DMS 273 treated with DMSO at 0.1 percent for 48 hours (cell line): Measurements from ENCODE around the gene TK2.
"Not testable (repeated sequence)": the region's sequence is repeated elsewhere in the genome, so short reads cannot be mapped to it uniquely, and the experiment has no call there.

Source experiments
- DNase-seq: peaks from one replicate; lab custom pipeline; 2025; lab: John Stamatoyannopoulos, UW

The TK2 gene

DNA sequence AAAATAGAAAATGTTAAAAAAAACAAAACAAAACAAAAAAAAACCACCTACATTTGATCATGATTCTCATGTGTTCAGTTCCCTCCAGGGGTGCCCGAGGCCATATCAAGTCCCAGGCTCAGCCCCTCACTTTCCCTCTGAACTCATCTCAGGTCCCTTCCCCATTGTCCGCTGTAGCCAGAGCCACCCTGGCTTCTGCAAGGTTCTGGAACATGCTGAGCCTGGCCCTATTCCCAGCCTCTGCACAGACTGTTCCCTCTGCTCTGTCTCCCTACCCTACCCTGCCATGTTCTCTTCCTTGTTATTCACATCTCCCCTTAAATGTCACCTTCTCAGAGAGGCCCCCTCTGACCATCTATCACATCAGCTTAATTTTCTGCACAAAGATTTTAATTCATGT is 46.9 kb downstream of the TK2 start:
- DNase-seq: no peak

DNA sequence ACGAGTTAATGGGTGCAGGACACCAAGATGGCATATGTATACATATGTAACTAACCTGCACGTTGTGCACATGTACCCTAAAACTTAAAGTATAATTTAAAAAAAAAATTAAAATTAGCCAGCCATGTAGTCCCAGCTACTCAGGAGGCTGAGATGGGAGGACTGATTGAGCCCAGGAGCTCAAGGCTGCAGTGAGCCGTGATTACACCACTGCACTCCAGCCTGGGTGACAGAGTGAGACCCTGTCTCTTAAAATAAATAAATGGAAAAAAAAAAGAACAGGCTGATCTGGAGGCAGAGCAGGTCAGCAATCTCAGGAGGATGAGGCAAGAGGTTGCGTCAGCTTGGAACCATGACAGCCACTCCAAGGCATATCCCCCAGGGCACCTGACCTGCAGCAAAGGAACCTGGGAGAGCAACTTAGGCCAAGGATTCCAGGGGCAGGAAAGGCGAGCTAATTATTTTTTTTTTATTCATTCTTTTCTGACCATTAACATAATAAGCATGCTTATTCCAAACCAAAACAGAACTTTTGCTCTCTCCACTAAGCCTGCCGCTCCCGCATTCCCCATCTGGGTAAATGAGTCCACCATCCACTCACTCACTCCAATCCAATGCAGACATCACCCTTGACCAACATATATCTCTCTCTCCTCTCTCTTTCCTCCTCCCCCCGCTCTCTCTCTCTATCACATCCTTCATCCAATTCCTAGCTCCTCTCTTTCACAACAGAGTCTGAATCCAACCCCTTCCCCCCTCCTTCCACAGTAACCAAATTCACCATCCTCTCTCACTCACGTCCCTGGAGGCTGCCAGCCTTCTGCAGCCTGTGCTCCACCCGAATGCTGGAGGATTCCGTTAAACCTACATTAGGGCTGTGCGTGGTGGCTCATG is 47.7 kb downstream of the TK2 start:
- no peak for DNase-seq

DNA sequence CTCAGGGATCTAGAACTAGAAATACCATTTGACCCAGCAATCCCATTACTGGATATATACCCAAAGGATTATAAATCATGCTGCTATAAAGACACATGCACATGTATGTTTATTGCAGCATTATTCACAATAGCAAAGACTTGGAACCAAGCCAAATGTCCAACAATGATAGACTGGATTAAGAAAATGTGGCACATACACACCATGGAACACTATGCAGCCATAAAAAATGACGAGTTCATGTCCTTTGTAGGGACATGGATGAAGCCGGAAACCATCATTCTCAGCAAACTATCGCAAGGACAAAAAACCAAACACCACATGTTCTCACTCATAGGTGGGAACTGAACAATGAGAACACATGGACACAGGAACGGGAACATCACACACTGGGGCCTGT is 48.4 kb downstream of the TK2 start:
- DNase-seq: not testable (repeated sequence)

- DNase-seq: not testable (repeated sequence)
These were observed 52.0 kb downstream of the TK2 start for GRCh38 chr16:66497921-66498320.

GRCh38 chr16:66496226-66496625 is 53.7 kb downstream of the TK2 start:
- not testable (repeated sequence) for DNase-seq

DNA sequence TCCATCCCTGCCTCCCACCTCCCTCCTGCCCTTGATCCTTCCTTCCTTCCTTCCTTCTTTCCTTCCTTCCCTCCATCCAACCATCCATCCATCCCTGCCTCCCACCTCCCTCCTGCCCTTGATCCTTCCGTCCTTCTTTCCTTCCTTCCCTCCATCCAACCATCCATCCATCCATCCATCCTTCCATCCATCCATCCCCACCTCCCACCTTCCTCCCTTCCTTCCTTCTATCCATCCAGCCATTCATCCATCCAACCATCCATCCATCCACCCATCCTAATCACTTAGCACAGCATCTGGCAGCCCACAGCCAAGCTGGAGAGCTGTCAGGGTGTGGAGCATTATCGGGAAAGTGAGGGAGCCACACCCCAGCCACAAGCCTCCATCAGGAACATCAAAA is 54.5 kb downstream of the TK2 start:
- DNase-seq: no peak

DNA sequence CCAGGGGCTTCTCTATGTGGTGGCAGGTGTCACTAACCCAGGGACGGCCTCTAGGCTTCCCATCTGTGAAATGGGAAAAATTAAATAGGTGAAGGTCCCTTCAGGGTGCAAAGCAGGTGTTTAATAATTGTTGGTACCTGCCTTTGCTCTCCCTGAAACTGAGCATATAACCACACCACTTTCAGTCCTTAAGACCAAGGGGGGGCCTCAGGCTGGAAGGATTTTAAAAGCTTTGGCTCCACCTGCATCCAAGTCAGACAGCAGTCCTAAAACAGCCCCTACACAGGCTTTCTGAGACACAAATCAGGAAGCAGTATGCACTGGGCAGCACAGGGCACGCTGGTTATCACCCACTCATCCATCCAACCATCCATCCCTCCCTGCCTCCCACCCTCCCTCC is 55.0 kb downstream of the TK2 start:
- DNase-seq: no peak

- no peak for DNase-seq
These were observed 56.2 kb downstream of the TK2 start for GRCh38 chr16:66493490-66494401.

- DNase-seq: no peak
These were observed 58.2 kb downstream of the TK2 start for GRCh38 chr16:66491716-66492064.

- no peak for DNase-seq
These were observed 58.9 kb downstream of the TK2 start for GRCh38 chr16:66490774-66491715.

- no peak for DNase-seq
These were observed 60.1 kb downstream of the TK2 start for GRCh38 chr16:66489818-66490217.

- DNase-seq: no peak
These were observed 60.5 kb downstream of the TK2 start for GRCh38 chr16:66489385-66489784.

DNA sequence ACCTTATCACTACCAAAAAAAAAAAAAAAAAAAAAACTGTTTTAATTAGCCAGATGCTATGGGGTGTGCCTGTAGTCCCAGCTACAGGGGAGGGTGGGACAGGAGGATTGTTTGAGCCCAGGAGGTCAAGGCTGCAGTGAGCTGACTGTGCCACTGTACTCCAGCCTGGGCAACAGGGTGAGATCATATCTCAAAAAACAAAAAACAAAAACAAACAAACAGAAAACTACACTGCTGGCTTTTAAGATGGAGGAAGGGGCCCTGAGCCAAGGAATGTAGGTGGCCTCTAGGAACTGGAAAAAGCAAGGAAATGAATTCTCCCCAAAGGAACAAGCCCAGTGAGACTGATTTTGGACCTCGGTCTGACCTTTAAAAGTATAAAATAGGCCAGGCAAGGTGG is 61.4 kb downstream of the TK2 start:
- DNase-seq: no peak

GRCh38 chr16:66487580-66488275 is 62.2 kb downstream of the TK2 start:
- no peak for DNase-seq

DNA sequence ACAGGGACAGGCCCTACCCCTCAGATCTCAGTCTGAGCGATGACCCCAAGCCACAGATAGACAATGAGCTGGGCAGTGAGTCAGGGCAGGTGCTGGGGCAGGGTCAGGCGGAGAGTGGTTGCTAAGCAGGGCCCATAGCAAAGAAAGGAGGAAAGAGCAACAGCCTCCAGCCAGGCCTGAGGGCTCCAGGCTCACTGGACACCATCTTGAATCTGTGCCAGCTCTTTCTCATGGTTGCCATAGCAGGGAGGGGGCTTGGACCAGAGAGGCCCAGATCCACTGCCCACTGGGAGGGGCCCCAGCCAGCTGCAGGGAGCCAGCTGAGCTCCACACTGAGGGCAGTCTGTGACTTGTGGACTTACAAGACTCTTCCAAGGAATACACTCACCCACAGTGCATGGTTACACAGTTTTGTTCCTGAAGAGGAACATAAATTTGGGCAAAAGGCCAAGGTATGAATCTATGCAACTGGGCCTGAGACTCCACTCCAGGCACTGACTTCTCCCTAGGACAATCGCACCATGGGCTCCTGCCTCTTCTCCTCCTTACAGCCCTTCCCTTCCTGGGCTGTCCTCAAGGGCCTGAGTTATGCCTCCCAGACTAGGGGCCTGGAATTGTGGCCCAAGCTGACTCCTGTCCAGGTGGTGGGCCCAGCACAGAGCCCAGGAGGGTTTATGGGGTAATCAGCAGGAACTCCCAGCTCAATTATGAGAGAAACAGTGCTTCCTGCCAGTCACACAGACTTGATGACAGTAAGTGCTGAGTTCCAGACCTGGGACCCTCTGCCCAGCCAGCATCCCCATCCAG is 62.9 kb downstream of the TK2 start:
- DNase-seq: no peak

DNA sequence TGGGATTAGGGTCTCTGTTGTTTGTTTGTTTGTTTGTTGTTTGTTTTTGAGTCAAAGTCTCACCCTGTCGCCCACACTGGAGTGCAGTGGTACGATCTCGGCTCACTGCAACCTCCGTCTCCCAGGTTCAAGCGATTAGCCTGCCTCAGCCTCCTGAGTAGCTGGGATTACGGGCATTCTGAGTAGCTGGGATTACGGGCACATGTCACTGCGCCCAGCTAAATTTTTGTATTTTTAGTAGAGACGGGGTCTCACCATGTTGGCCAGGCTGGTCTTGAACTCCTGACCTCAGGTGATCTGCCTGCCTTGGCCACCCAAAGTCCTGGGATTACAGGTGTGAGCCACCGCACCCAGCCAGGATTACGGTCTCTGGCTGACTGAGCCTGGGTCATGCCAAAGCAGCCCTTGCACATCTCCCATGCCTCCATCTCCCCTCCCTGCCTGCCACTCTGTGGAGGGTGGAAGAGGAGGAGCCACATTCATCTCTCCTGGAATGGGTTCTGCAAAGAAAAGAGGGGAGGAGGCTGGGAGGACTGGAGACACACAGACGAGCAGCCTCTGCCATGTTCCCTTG is 63.6 kb downstream of the TK2 start:
- no peak for DNase-seq

DNA sequence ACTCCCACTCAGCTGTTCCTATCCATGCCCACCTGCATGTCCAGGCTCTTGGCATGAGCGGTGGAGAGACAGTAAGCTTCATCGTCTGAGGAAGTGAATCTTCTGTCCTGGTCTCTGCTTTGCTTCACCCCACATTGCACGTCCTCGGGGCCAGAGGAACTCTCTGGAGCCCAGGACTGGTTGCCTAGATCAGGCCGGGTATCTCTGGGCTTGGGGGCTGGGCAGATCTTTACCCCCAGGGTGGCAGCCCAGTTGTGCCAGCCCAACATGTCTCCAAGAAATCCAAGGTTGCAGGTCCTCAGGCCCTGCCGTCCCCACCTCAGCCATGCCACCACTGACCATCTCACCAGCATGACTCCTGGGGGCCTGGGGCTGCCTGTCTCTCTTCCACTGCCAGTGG is 64.5 kb downstream of the TK2 start:
- no peak for DNase-seq

- DNase-seq: no peak
These were observed 65.3 kb downstream of the TK2 start for GRCh38 chr16:66484453-66485213.

DNA sequence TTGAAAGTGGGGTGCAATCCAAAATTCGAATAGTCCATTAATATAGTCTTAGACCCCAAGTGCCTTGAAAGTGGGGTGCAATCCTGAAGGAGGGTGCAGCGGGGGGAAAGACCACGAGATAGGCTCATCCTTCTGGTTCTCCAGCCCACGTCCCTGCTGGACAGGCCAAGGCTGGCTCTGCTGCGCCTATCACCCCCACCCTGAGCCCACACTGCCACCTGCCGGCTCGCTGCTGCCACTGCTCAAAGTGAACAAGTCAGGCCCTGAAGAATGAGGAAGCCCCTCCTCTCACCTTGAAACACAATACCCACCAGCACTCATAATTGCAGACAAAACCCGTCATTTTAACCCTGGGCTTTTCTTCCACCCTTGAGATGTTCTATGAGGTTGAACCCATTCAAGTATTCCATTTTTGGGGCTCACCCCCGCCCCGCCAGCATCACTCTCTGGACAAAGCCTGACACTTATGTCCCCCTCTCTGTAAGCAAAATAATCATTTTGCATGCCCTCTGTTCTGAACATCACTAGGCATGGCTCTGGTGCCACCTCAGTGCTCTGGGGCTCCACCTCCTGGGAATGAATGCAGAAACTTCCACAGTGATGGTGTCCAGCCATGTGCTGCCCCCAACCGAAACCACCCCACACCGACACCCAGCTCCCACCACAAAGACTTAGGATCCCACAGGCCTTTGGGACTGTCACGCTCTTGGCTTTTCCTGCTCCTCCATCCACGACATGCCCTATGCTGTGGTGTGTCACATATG is 66.1 kb downstream of the TK2 start:
- DNase-seq: peak; percentile 14
